SK-N-SH treated with all-trans-retinoic acid at 6 μM for 48 hours (cell line): ENCODE results near the gene SKIC2.

ENCODE experiments used
- ARNTL ChIP-seq: fragments of 450-650 bp; formaldehyde crosslinking; IDR thresholded peaks from 2 replicates; pipeline ENCODE4 v1.5.0; 2020; ENCODE audit warnings: low read depth, mild to moderate bottlenecking, moderate library complexity, borderline replicate concordance
- CSRNP3 ChIP-seq: fragments of 250-450 bp; sonication (Bioruptor Pico); IDR thresholded peaks from 2 replicates; pipeline ENCODE4 v1.5.1; 2021; ENCODE audit warnings: mild to moderate bottlenecking, moderate library complexity
- ESRRG ChIP-seq: fragments of 250-450 bp; sonication (Bioruptor Pico); IDR thresholded peaks from 2 replicates; pipeline ENCODE4 v1.6.1; 2021; ENCODE audit warnings: mild to moderate bottlenecking
- SNAI2 ChIP-seq: fragments of 250-450 bp; sonication (Bioruptor Pico); IDR thresholded peaks from 2 replicates; pipeline ENCODE4 v1.5.0; 2020; ENCODE audit warnings: mild to moderate bottlenecking, moderate library complexity
- TOX ChIP-seq: fragments of 250-450 bp; sonication (Bioruptor Pico); IDR thresholded peaks from 2 replicates; pipeline ENCODE4 v1.8.0; 2021; ENCODE audit warnings: mild to moderate bottlenecking, moderate library complexity, borderline replicate concordance
- ZFP3 ChIP-seq: fragments of 250-450 bp; sonication (Bioruptor Pico); IDR thresholded peaks from 2 replicates; pipeline ENCODE4 v1.5.0; 2020; ENCODE audit warnings: mild to moderate bottlenecking, moderate library complexity

GRCh38 chr6:31945154-31945506, 13.8 kb upstream of the SKIC2 start:
- TF ChIP-seq ARNTL, result no peak
- TF ChIP-seq CSRNP3 (CRISPR knock-in tag), result no peak
- no peak for TF ChIP-seq SNAI2 (CRISPR knock-in tag)
- no peak for TF ChIP-seq ESRRG (CRISPR knock-in tag)
- TF ChIP-seq TOX (CRISPR knock-in tag), result no peak
- TF ChIP-seq ZFP3 (CRISPR knock-in tag), result no peak
